Mammary epithelial cell (primary cell): Measurements from ENCODE around the gene C9orf50.

Source experiments
- CTCF ChIP-seq, 2 donors: IDR thresholded peaks in 1 of 2; conservative IDR thresholded peaks in 1 of 2; 2 replicates each; pipeline ENCODE4 v1.5.1; 2011 to 2012; ENCODE audit warnings: inconsistent platforms in 2 of 2, low read length in 2 of 2, mild to moderate bottlenecking in 2 of 2, control low read depth in 1 of 2, low read depth in 1 of 2; ENCODE audit not compliant: insufficient read depth in 1 of 2; ENCODE audit errors: extremely low read depth in 1 of 2
- EZH2 ChIP-seq: IDR thresholded peaks from 2 replicates; pipeline ENCODE4 v1.6.1; 2012; ENCODE audit warnings: low read length, inconsistent platforms, borderline replicate concordance

GRCh38 chr9:129581505-129582189 is 39.3 kb downstream of the C9orf50 start:
- TF ChIP-seq CTCF (conservative IDR thresholded peaks at IDR 0.05 in 1 of 2, IDR thresholded peaks at IDR 0.05 in 1 of 2; ENCODE audit: extremely low read depth in 1 of 2, insufficient read depth in 1 of 2, low read depth in 1 of 2, low read length in 2 of 2) (no peak), EZH2 (no peak)
